Stomach (tissue), 9 donors: Measurements from ENCODE around the gene SERPINE1. TPM values are rescaled to one million over a fixed set of nuclear protein-coding genes. Genes with fewer than 3 reads are reported as not detected.
"Not testable (repeated sequence)": the region's sequence is repeated elsewhere in the genome, so short reads cannot be mapped to it uniquely, and the experiment has no call there.

Source experiments
- DNase-seq, 2 donors: peaks; one replicate each; pipeline versions ENCODE4 v3.0.0 to v3.0.0-alpha.2; 2013 to 2019
- H3K27ac ChIP-seq, 5 donors: fragments of 200-600 bp in 4 of 5; sonication (generic) in 4 of 5; one replicate each; pipeline ENCODE4 v1.5.1; 2013 to 2019; ENCODE audit warnings: mild to moderate bottlenecking in 1 of 5, moderate library complexity in 1 of 5
- H3K27me3 ChIP-seq, 3 donors: fragments of 200-600 bp; sonication (generic); one replicate each; pipeline ENCODE4 v1.5.1; 2017 to 2019; ENCODE audit warnings: mixed run types in 1 of 3
- H3K36me3 ChIP-seq, 4 donors: fragments of 200-600 bp; sonication (generic); 1 replicate in 3 of 4; 2 replicates in 1 of 4; pipeline ENCODE4 v1.5.1; 2016 to 2019
- H3K4me1 ChIP-seq, 4 donors: fragments of 200-600 bp; sonication (generic); one replicate each; pipeline ENCODE4 v1.5.1; 2016 to 2019
- H3K4me3 ChIP-seq, 4 donors: fragments of 200-600 bp; sonication (generic) in 3 of 4; one replicate each; pipeline ENCODE4 v1.5.1; 2016 to 2019; ENCODE audit warnings: mild to moderate bottlenecking in 1 of 4
- H3K9me3 ChIP-seq, 4 donors: fragments of 200-600 bp; sonication (generic); one replicate each; pipeline ENCODE4 v1.5.1; 2016 to 2019
- CTCF ChIP-seq, 7 experiments: fragments of 450-650 bp in 4 of 7; fragments of 200-600 bp in 3 of 7; sonication (generic) in 3 of 7; IDR thresholded peaks; one replicate each; pipeline ENCODE4 v1.5.1; 2016 to 2019; ENCODE audit warnings: antibody characterized with exemption in 7 of 7, control low read depth in 2 of 7, mild to moderate bottlenecking in 1 of 7
- EP300 ChIP-seq: sonication (generic); formaldehyde crosslinking; IDR thresholded peaks from one replicate; pipeline ENCODE4 v1.6.1; 2017; ENCODE audit warnings: antibody characterized with exemption
- POLR2A ChIP-seq, 4 donors: fragments of 450-650 bp; IDR thresholded peaks; one replicate each; pipeline ENCODE4 v1.6.1; 2016; ENCODE audit warnings: antibody characterized with exemption in 4 of 4, control low read depth in 2 of 4, mild to moderate bottlenecking in 1 of 4, moderate library complexity in 1 of 4
- POLR2AphosphoS5 ChIP-seq, 3 donors: sonication (generic); formaldehyde crosslinking; IDR thresholded peaks; one replicate each; pipeline ENCODE4 v1.6.1; 2016; ENCODE audit warnings: antibody characterized with exemption in 3 of 3
- WGBS, 5 donors: extraction: QIAGEN DNeasy Blood & Tissue Kit in 3 of 5; methylation state at CpG; one replicate each; pipeline versions ENCODE4 v1.1.5 to v1.1.7; 2013 to 2018; 5-methylcytosine and 5-hydroxymethylcytosine counted together
- intact Hi-C: fragments of 100-400 bp; cut with DNase I; formaldehyde crosslinking; loops from one replicate; pipeline ENCODE4 v1.15.1; 2023; ENCODE audit warnings: low total_unique reads
- polyA plus RNA-seq, 3 donors: library from polyadenylated mRNA; stranded (reverse); fragments of 200-250 nt; gene quantifications; one replicate each; pipeline ENCODE4 v1.2.3, GENCODE V29; 2013
- total RNA-seq, 5 donors: library from RNA; depleted of rRNA; stranded (reverse); fragments of >200 nt; gene quantifications; one replicate each; pipeline versions ENCODE4 v1.1.0 to v1.2.3, GENCODE V29; 2014 to 2016
- donor health status: healthy with polysubstance abuse.
- donor health status: Bipolar disorder and iron deficiency.
- donor health status: healthy.

The SERPINE1 gene
- total and polyA plus RNA-seq, 8 donors: 0.58 to 25.0 (median 6.3) TPM

GRCh38 chr7:101119876-101120275 is 7.0 kb upstream of the SERPINE1 start:
- no peak overlapping the region for H3K4me3 ChIP-seq
- no peaks in the 10 kb centered on the region for H3K36me3 ChIP-seq
- H3K9me3 ChIP-seq: no peaks in the 10 kb centered on the region
- DNase-seq: no peak
- intact Hi-C loops: no loop called here
- 48 to 67% (median 64%) methylated on average over 10 of the region's 10 CpGs for WGBS, 5 donors
- H3K27ac ChIP-seq: no peak overlapping the region
- peaks cover 8 to 37% (median 21%) of the 10 kb centered on the region in 4 donors for H3K4me1 ChIP-seq
- peaks cover 0 to 12% (median 0%) of the 10 kb centered on the region in 3 donors for H3K27me3 ChIP-seq
- TF ChIP-seq EP300 (no peak), CTCF (IDR thresholded peaks at IDR 0.05) (no peak), POLR2AphosphoS5 (IDR thresholded peaks at IDR 0.05) (no peak), POLR2A (IDR thresholded peaks at IDR 0.05) (no peak)

- no peak overlapping the region for H3K4me3 ChIP-seq
- H3K9me3 ChIP-seq: no peaks in the 10 kb centered on the region
- H3K4me1 ChIP-seq: peaks cover 12 to 41% (median 21%) of the 10 kb centered on the region in 4 donors
- DNase-seq: no peak
- H3K36me3 ChIP-seq: no peaks in the 10 kb centered on the region
- H3K27ac ChIP-seq: peak overlapping the region in 1 of 5 donors; percentile 90
- 73 to 95% (median 80%) methylated on average over 4 of the region's 4 CpGs for WGBS, 5 donors
- intact Hi-C loops: no loop called here
- peaks cover 0 to 16% (median 0%) of the 10 kb centered on the region in 3 donors for H3K27me3 ChIP-seq
- no peak for TF ChIP-seq EP300
- no peak for TF ChIP-seq POLR2AphosphoS5 (IDR thresholded peaks at IDR 0.05)
- TF ChIP-seq CTCF (IDR thresholded peaks at IDR 0.05): no peak
- no peak for TF ChIP-seq POLR2A (IDR thresholded peaks at IDR 0.05)
Observed at GRCh38 chr7:101120315-101120714, 6.6 kb upstream of the SERPINE1 start.

GRCh38 chr7:101121631-101121990 is 5.3 kb upstream of the SERPINE1 start:
- H3K36me3 ChIP-seq, DNase-seq, H3K9me3 ChIP-seq, intact Hi-C loops: not testable (repeated sequence)
- peaks cover 21 to 54% (median 30%) of the 10 kb centered on the region in 4 donors for H3K4me1 ChIP-seq
- H3K27me3 ChIP-seq: peaks cover 0 to 22% (median 0%) of the 10 kb centered on the region in 3 donors
- peak overlapping the region in 4 of 5 donors; percentile 75 to 91 (median 87) for H3K27ac ChIP-seq
- H3K4me3 ChIP-seq: peak overlapping the region in 2 of 4 donors; percentile 37 to 40
- WGBS, 5 donors: 49 to 78% (median 57%) methylated on average over 9 of the region's 9 CpGs

GRCh38 chr7:101121991-101122932 is 4.6 kb upstream of the SERPINE1 start:
- intact Hi-C loops: no loop called here
- Histone ChIP-seq H3K27me3 (peaks cover 0 to 26% (median 0%) of the 10 kb centered on the region in 3 donors), H3K4me3 (peak overlapping the region; percentile 30 to 40 (median 37)), H3K9me3 (no peaks in the 10 kb centered on the region), H3K36me3 (no peaks in the 10 kb centered on the region), H3K4me1 (peaks cover 27 to 60% (median 36%) of the 10 kb centered on the region in 4 donors), H3K27ac (peak overlapping the region; percentile 58 to 91 (median 84))
- WGBS, 5 donors: 16 to 22% (median 20%) methylated on average over 17 of the region's 17 CpGs
- peak; percentile 40 to 95 for DNase-seq
- peak; percentile 25 to 85 (median 85) for TF ChIP-seq POLR2AphosphoS5 (IDR thresholded peaks at IDR 0.05)
- no peak for TF ChIP-seq CTCF (IDR thresholded peaks at IDR 0.05)
- TF ChIP-seq POLR2A (IDR thresholded peaks at IDR 0.05): no peak
- TF ChIP-seq EP300: no peak
